Psoas muscle (tissue), 8 donors: Measurements from ENCODE around the gene BBS7. TPM values are rescaled to one million over a fixed set of nuclear protein-coding genes. Genes with fewer than 3 reads are reported as not detected.

Experiments used
- ATAC-seq, 4 donors: fragments of 200-7000 bp; cut with Tn5 transposase; one replicate each; pipeline ENCODE4 v1.9.1; 2020; ENCODE audit warnings: moderate library complexity in 3 of 4, mild to moderate bottlenecking in 2 of 4
- DNase-seq, 2 donors: peaks; one replicate each; pipeline ENCODE4 v3.0.0-alpha.2; 2020
- H3K27ac ChIP-seq: fragments of 200-600 bp; one replicate; pipeline ENCODE4 v1.8.0; 2022
- H3K27me3 ChIP-seq, 3 donors: fragments of 200-600 bp in 1 of 3; one replicate each; pipeline versions ENCODE4 v1.6.1 to v1.8.0; 2013 to 2022; ENCODE audit warnings: low read length in 2 of 3, mild to moderate bottlenecking in 2 of 3, moderate library complexity in 1 of 3; ENCODE audit not compliant: insufficient read depth in 3 of 3
- H3K36me3 ChIP-seq, 2 donors: fragments of 200-600 bp in 1 of 2; one replicate each; pipeline versions ENCODE4 v1.6.1 to v1.8.0; 2013 to 2022; ENCODE audit warnings: low read depth in 1 of 2, mild to moderate bottlenecking in 1 of 2, moderate library complexity in 1 of 2; ENCODE audit not compliant: insufficient read depth in 1 of 2
- H3K4me1 ChIP-seq: fragments of 200-600 bp; one replicate; pipeline ENCODE4 v1.8.0; 2022
- H3K4me3 ChIP-seq: fragments of 200-600 bp; one replicate; pipeline ENCODE4 v1.8.0; 2022; ENCODE audit warnings: mild to moderate bottlenecking
- H3K9me3 ChIP-seq: fragments of 200-600 bp; one replicate; pipeline ENCODE4 v1.8.0; 2022
- CTCF ChIP-seq: fragments of 200-600 bp; IDR thresholded peaks from one replicate; pipeline ENCODE4 v1.8.0; 2022; ENCODE audit warnings: antibody characterized with exemption
- WGBS, 3 donors: extraction: QIAGEN DNeasy Blood & Tissue Kit; methylation state at CpG; one replicate each; pipeline versions ENCODE4 v1.1.6 to v1.1.7; 2013; 5-methylcytosine and 5-hydroxymethylcytosine counted together
- intact Hi-C, 2 donors: fragments of 100-400 bp; cut with DNase I; formaldehyde crosslinking; loops; one replicate each; pipeline versions ENCODE4 v1.11.0 to v1.14.2; 2022
- polyA plus RNA-seq, 3 donors: library from polyadenylated mRNA; stranded (reverse); fragments of 200-250 nt; gene quantifications; one replicate each; pipeline ENCODE4 v1.2.3, GENCODE V29; 2013
- total RNA-seq, 4 donors: library from RNA; stranded (reverse); fragmentation: NEBNext Ultra II Directional in 2 of 4; extraction: Animal tissue kit (Norgen Biotek cat#: 25700) in 2 of 4; gene quantifications; one replicate each; pipeline versions ENCODE4 v1.2.1 to v1.2.4, GENCODE V29; 2021 to 2023
- donor health status: healthy with polysubstance abuse.
- donor health status: DM: no; HTN: no; CAD: no; lungs with moderate emphysema.
- donor health status: Bipolar disorder and iron deficiency.
- donor health status: healthy.
- donor health status: DM: yes; HTN: yes; CAD: no.
- donor health status: DM: no; HTN: no; CAD: no.
- donor health status: DM: no; HTN: no; CAD: no.
- donor health status: DM: yes; HTN: yes; CAD: no.

BBS7 gene
- total and polyA plus RNA-seq, 7 donors, result 4.0 to 10.3 (median 5.3) TPM

GRCh38 chr4:121818215-121818614 is 52.1 kb downstream of the BBS7 start:
- Histone ChIP-seq H3K4me3 (no peak overlapping the region), H3K27ac (no peak overlapping the region), H3K9me3 (no peaks in the 10 kb centered on the region), H3K36me3 (peaks cover 0 to 65% of the 10 kb centered on the region in 2 donors), H3K27me3 (no peaks in the 10 kb centered on the region), H3K4me1 (peaks cover 2% of the 10 kb centered on the region)
- TF ChIP-seq CTCF, result no peak
- DNase-seq (no peak), ATAC-seq (no peak)
- WGBS, 3 donors, result 38 to 45% (median 42%) methylated on average over 1 of the region's 1 CpG
- intact Hi-C loops, result no loop called here

DNA sequence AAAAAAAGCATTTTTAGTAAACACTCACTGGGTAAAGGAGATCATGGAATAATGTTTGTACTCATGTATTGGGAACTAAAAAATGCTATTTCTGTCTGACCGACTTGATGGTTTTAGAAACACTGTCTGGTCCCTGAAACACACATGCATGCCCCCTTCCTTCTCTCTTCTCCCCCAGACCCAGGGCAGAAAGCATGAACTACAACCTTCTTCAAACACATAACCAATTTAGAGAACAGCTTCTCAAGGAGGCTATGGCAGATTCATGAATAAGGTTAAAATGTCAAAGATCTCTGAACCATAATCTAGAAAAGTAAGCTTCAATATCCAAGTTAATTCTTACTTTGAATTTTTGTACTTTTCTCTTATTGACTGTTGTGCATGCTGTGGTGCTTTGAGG is 52.6 kb downstream of the BBS7 start:
- no peaks in the 10 kb centered on the region for H3K27me3 ChIP-seq
- no peak overlapping the region for H3K27ac ChIP-seq
- DNase-seq (no peak), ATAC-seq (no peak)
- no peaks in the 10 kb centered on the region for H3K9me3 ChIP-seq
- no peak overlapping the region for H3K4me3 ChIP-seq
- 71 to 74% (median 72%) methylated on average over 1 of the region's 1 CpG for WGBS, 3 donors
- intact Hi-C loops, result no loop called here
- H3K36me3 ChIP-seq, result peaks cover 0 to 70% of the 10 kb centered on the region in 2 donors
- no peaks in the 10 kb centered on the region for H3K4me1 ChIP-seq
- no peak for TF ChIP-seq CTCF

GRCh38 chr4:121817006-121817405 is 53.3 kb downstream of the BBS7 start:
- H3K27ac ChIP-seq, result no peak overlapping the region
- ATAC-seq (no peak), DNase-seq (no peak)
- H3K4me1 ChIP-seq, result no peaks in the 10 kb centered on the region
- H3K9me3 ChIP-seq, result no peaks in the 10 kb centered on the region
- H3K36me3 ChIP-seq, result peaks cover 0 to 77% of the 10 kb centered on the region in 2 donors
- intact Hi-C loops, result no loop called here
- H3K4me3 ChIP-seq, result no peak overlapping the region
- H3K27me3 ChIP-seq, result no peaks in the 10 kb centered on the region
- WGBS, 3 donors, result 91 to 95% (median 92%) methylated on average over 3 of the region's 3 CpGs
- TF ChIP-seq CTCF, result no peak

DNA sequence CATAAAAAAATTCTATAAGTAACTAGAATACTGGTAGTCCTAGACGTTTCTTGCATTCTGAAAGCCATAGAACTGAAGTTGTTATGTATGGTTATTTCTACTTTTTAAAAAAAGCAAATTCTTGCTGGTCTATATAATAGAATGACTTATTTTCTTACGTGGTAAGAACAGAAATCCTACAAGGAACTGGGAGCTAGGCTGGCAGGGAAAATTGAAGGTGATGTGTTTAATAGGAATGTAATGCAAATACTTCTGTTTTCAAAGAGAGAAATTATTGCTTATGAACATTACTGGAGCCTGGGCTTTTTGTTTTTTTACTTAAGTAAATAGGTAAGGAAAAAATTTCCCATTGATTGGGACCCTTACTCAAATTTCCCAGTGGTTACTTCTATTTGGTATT is 55.5 kb downstream of the BBS7 start:
- no peak overlapping the region for H3K4me3 ChIP-seq
- ATAC-seq (no peak), DNase-seq (no peak)
- H3K27me3 ChIP-seq, result no peaks in the 10 kb centered on the region
- intact Hi-C loops, result no loop called here
- 82 to 85% (median 82%) methylated on average over 2 of the region's 2 CpGs for WGBS, 3 donors
- peaks cover 0 to 93% of the 10 kb centered on the region in 2 donors for H3K36me3 ChIP-seq
- no peaks in the 10 kb centered on the region for H3K9me3 ChIP-seq
- no peak overlapping the region for H3K27ac ChIP-seq
- no peaks in the 10 kb centered on the region for H3K4me1 ChIP-seq
- no peak for TF ChIP-seq CTCF

DNA sequence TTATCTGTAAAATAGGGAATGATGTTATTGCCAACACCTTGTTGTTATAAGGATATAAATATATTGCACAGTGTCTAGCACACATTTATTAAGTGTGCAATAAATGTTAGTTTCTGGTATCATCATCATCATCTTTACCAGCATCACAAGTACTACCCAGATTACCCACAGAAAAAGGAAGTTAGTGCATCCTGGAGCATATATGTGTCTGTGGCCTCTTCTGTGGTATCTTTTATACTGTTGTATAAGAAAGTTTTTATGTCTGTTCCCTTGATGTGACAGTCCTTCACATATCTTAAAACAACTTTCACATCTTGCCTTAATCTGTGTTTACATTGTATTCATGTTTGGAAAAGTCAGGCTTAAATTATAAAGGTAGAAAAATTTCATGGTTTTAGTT is 59.2 kb downstream of the BBS7 start:
- Histone ChIP-seq H3K36me3 (peaks cover 0 to 100% of the 10 kb centered on the region in 2 donors), H3K9me3 (no peaks in the 10 kb centered on the region), H3K27ac (no peak overlapping the region), H3K4me3 (no peak overlapping the region), H3K27me3 (no peaks in the 10 kb centered on the region), H3K4me1 (no peaks in the 10 kb centered on the region)
- intact Hi-C loops, result no loop called here
- TF ChIP-seq CTCF, result no peak
- DNase-seq, result no peak
- no peak for ATAC-seq
